GM20431 (cell line): ENCODE data around the gene SGCD.

Source experiments
- in situ Hi-C: fragments of 300-500 bp; cut with MseI, MboI; formaldehyde crosslinking; loops from one replicate; pipeline ENCODE4 v1.15.0; 2020; ENCODE audit warnings: low sequenced_read_pairs; ENCODE audit not compliant: unreplicated experiment

Gene SGCD

DNA sequence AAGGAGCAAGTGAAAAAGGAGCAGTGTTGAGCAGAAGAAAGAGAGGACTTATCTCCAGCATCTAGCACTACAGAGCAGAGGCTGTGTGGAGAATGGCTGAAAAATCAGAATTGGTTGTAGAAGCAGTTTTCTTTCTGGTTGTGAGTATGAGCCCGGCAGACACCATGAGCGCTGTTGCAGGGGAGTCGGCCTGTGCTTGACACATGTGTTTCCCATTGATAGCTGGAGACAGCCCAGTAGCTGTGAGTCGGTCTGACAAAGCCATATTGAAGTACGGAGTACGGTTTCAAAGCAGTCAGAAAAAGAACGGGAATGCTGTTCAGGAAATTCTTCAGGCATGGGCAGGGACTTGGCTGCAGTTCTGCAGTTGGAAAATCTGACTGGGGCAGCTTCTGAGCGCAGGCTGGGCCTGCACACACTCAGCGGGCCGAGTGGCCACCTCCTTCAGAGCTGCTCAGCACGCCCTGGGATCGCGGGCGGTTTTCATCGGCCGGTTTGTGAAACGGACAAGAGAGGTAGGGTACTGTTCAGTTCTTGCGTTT, at the start of gene SGCD:
SGCD (plus strand) TSS at position 447 of the 542 bp plus-strand sequence.
- in situ Hi-C loops: no loop called here

DNA sequence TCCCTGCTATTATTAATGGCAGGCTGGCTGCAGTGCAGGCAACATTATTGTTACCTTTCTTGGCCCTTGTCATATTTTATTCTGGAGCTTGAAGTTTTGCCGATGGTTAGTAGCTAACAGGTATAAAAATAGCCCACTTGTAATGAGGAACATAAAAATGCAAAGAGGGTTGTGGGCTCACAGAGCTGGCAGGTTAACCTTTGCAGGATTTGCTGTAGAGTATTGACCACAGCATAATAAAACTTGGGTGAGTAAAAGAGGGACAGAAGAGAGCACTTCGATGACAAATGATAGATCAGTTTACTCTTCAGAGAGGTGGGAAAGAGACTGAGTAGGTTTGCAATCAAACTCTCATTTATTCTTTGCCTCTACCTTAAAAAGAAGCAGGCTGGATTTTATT, 49.7 kb upstream of the SGCD start:
- in situ Hi-C loops: no loop called here

DNA sequence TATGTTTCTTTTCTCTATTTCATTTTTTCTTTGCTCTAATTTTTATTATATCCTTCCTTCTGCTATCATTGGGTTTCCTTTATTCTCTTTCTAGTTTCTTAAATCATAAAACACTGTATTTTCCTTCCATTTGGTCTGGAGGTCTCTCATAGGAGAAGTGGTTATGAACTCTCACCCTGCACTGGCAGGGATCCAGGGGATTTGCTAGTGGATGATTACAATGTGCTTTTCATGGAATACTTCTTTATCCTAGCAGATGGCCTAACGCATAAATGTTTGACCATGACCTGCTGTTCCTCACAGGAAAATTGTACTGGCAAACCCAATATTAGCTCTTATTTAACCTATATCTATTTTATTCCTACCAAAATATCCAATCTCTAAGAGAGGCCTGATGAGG, 31.5 kb upstream of the SGCD start:
- in situ Hi-C loops: no loop called here

DNA sequence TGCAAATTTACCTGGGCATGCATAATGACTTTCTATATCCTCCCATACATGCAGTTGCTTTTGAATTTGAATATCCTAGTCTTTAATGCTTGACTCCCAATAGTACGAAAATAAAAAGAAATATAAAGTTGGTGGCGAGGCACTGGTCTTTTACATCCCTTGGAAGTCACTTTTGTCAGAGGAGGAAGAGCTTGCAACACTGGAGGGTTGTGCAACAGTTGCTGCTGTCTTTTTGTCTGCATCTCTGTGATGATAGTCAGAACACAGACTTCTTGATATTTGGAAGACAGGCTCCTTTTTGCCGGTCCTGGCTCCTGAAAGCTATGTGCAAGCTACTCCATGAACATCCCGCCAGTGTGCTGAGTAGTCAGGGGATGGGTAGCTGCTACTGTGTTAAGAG, 16.8 kb upstream of the SGCD start:
- in situ Hi-C loops: no loop called here

DNA sequence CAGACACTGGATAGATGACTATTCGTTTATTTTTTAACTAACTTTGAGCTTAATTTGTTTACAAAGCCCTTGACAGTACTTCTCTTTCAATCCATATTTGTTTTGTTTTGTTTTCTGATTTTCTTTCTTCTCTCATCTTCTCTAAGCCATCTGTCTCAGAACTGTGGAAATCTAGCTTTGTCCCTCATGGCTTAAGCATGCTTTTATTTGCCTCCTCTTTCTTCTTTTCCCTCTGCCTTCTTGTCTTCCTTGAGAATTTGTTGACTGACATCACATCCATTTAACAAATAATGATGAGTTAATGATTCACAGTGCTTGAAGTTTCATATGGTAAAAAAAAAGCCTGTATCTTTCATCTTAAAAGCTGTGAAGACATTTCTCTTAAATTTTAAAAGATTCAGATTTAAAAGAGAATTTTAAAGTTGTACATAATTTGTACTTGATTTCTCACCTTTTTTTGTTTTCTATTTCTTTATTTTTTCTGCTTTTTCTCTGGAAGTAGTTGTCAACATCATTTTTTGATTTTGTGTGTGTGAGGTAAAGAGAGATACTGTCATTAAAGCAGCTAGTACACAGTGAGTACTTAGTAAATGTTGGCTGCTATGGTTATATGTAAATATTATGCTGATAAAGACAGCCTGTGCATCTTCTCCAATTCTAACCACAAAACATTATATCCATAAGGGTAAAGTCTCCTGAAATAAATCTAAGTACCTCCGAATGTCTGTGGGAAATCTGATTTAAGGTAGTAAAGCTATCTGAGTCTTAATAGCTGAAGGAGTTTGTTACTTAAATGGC, 13.9 kb upstream of the SGCD start:
- in situ Hi-C loops: no loop called here

DNA sequence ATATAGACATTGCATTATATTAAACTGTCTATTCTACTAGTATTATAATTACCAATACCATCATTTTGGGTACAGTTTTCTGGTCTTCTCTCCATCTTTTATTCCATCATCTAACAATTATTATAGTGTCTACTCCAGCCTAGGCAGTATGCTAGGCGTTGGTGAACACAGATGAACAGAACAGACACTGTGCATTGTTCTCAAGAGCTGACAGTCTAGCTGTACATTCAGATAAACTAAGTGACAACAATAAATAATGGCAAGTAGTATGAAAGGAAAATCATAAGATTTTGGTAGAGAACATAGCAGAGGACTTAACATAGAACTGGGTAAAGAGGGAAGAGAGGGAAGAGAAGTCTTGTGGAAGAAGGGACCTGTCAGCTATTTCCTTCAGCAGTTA, 12.5 kb upstream of the SGCD start:
- in situ Hi-C loops: no loop called here

DNA sequence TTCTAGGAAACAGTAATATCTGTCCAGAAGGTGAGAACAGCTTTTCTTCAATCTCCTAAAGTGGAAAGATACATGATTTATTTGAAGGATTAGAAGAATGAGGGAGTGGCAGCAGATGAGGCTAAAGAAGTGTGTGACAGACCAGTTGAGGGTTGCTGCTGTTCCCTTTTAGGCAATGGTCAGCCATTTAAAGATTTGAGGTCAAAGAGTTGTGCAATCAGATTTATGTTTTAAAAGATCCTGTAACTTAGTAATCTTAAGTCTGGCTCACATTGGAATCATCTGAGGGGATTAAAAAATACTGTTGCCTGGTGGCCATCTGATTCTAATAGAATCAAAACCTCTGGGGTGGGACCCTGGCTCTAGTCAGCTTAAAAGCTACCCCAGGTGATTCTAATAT, 4.3 kb upstream of the SGCD start:
- in situ Hi-C loops: no loop called here

DNA sequence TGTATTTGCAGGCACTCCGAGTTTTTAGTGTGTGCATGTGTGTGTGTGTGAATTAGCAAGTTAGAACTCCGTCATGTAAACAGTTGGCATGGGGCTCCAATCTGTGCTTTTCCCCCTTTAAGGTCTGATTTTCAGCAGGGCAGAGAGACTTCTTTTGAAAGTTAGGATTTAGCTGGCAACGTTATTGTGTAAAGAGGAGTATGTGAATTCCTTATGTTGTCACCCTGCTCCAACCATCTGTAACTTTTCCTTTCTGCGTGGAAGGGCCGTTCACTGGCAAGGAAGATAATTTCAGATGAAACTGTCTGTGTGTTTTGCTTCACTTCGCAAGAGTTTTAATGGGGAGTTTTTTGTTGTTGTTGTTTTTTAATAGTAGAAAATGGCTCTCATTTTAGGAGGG, 332 bp downstream of the SGCD start:
- in situ Hi-C loops: no loop called here

DNA sequence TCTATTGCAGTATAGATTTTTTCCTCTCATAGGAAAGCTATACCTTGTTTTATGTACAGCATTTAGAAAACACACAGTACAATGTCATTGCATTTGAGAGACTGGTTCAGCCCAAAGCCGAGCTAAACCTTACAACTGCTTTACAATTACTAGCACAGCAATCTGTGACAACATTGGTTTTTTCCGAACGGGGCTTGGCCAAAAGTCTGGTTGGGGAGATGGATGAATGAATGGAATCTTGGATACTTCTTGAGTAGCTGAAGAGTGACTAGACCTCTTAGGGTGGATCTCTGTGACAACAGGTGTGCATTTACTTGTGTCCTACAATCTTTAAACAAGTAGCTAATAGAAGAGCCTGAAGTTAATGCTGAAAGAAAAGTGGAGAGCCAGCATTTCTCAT, 1.2 kb downstream of the SGCD start:
- in situ Hi-C loops: no loop called here

DNA sequence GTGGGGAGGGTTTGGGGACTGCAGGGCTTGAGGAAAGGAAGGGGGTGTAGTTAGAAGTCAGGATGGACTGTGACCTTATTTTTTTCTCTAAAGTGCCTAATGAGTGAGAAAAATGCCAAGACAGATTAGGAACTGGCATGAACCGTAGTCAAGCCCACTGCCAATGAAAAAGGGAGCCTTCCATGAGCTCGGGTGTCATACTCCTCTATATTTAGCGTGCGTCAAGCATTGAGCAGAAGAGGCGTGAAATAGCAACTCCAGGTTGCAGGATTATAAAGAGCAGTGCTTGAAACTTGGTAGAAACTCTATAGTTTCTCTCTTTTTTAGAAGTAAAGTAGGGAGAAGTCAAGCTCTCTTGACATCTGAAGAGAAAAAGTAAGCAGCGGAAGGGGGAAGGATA, 1.8 kb downstream of the SGCD start:
- in situ Hi-C loops: no loop called here

DNA sequence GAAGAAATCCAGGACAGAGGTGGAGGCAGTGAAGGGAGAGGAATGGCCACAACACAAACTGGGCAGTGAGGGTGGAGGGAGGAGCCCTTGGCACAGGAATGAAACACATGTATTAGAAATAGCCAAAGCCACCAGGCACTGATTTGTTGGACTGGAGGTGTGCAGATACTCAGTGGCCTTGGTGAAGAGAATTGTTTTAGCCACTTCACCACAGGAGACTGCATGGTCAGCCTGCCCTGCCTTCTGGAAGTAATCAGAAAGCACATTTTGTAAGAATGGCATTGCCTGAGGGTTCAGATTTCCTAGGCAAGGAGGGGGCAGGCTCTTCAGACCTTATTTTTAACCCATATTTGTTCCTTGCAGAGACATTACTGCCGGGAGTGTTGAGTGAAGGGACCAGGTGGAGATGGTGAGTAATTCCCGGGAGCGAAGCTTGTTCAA, 2.2 kb downstream of the SGCD start:
- in situ Hi-C loops: no loop called here

DNA sequence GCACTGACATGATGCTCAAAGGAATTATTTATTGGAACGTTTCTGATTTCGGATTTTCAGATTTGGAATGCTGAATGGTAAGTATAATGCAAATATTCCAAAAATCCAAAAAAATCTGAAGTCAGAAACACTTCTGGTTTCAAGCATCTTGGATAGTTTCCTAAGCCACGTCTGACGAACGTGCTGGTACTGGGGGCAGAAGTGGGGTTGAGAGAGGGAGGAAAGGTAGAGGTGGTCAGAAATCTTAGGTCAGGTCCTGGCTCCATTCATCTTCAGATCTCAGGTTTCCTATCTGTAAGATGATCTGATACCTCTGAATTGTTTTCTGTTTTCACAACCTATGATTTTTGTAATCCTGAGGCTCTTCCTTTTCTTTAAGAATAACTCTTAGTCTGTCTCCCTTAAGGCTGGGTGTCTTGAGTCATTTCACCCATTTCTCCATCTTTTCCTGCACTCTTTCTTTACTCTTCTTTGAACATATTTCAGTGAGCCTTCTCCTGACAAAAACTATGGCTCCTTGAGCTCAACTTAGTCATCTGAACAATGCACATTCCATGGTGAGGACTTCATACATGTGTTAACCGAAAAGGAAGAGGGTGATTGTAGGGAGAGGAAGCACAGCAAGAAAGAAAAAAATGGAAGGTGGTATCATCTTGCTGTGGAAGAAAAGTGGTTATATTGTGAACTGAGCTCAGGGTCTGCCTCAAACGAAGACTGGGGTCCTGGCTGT, 3.3 kb downstream of the SGCD start:
- in situ Hi-C loops: no loop called here

DNA sequence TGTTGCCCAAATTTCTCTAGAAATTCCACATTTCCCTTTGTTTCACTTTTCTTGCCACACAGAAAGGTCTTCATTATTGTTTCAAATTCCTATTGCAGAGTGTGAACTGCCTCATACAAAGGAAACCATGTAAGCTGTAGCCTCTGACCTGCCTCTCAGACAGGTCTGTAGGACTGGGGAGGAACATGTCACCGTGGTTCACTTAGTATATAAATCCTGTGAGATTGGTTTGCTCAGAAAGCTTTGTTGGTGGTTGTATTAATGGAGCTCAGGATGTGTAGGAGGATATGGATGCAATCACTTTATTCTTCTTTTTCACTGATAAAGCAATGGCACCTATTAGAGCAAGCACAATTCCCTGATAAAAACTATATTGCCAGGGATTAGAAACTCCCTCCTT, 4.2 kb downstream of the SGCD start:
- in situ Hi-C loops: no loop called here

DNA sequence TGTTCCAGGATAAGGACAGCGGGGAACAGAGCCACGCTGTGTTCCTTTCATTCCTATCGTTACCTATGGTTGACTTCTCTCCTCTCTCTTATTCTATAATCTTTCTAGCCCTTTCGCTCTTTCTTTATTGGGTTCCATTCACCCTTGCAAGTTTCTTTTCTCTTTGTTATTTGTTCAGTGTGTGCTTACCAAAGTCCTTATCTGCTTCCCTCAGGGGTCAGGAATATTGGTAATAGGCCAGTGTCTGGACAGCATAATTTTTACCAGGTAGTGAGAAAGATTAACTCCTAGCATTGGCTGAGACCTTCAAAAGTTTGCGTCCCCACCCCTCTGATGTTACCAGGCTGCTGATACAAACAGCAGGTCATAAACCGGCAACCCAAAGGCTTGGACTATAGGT, 4.9 kb downstream of the SGCD start:
- in situ Hi-C loops: no loop called here

DNA sequence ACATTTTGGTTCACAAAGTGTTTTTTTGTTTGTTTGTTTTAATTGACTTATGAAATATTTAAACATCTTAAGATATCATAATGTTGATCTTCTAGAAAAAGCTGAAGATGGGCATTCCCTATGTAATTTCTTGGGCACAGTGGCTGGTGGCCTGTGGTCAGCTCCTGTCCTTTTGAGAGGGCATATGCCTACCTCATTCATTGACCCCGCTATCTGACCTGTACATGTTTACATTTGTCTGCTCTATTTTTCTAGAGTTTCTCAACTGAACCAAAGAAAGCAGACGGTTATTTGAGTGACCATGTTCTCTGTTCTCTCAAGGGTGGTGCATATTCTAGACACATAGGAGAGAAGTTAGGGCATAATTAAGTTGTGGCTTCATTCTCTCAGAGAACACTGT, 5.3 kb downstream of the SGCD start:
- in situ Hi-C loops: no loop called here

DNA sequence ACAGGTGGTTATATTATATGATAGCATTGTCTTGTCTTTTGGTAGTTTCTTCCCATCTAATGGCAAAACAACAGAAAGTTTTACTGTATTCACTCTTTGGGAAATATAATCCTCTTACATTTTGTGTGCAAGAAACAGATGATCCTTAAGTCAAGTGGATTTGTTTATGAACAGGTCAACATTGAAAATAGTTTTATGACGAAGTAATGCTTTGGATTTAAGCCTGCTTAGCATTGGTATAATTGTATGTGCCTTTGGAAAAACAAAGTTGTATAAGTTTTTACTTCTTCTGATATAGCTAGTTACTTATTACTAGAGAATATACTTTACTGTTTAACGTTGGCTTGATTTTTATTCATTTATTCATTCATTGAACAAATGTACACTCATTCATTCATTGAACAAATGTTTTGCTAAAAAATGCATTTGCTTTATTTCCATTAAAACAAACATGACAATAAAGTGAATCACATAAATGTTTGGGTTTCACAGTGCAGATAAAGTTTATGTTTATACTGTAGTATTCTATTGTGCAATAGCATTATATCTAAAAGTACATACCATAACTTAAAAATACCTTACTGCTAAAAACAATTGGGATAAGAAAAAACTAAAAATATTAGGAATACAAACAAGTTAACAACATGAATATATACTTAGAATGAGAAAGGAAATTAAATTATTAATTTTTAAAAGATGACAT, 12.3 kb downstream of the SGCD start:
- in situ Hi-C loops: no loop called here

DNA sequence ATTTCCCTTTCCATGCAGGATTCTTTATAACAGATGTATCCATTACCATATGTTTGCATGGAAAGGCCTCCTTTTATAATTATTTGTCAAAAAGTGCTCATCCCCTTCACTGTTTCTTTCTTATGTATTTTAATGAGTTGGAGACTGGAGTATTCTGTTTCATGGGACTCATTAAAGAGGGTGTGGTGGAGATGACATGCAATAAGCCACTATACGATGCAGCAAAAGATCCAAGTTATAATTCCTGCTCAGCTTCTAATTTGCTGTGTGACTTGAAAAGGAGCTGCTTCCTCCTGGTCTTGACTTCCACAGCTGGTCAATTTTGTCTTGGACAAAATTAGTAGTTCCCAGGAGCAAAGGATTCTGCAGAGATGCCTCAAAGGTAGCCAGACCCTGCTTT, 13.9 kb downstream of the SGCD start:
- in situ Hi-C loops: no loop called here

DNA sequence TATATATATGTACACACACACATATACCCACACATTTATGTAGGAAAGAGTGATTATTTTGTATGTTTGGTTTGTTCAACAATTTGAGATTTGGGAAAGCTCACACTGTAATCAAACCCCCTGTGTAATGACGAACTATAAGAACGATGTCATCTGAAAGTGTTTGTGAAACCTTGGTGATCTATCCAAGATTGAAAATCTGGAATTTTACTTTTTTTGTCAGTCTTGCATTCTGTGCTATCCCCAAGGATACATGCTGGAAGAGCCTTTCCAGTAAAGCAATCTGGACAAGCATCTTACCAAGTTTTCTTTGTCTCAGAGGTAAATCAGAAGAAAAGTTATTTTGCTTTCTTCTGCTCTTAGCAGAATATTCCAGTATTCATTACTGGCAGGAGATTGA, 23.3 kb downstream of the SGCD start:
- in situ Hi-C loops: no loop called here

DNA sequence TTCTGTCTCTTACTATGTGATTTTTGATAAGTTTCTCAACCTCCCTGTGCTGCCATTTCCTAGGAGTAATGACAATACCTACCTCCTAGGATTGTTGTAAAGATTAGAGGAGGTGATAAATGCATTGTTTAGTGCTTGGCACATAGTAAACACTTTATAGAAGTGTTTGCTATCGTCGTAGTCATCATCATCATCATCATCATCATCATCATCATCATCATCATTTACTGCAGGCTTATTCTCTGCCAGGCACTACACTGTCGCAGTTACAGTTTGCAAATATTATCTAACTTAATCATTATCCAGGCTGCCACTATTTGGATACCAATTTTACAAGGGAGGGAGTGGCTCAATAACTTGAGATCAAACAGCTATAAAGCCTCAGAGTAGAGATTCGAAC, 24.5 kb downstream of the SGCD start:
- in situ Hi-C loops: no loop called here

DNA sequence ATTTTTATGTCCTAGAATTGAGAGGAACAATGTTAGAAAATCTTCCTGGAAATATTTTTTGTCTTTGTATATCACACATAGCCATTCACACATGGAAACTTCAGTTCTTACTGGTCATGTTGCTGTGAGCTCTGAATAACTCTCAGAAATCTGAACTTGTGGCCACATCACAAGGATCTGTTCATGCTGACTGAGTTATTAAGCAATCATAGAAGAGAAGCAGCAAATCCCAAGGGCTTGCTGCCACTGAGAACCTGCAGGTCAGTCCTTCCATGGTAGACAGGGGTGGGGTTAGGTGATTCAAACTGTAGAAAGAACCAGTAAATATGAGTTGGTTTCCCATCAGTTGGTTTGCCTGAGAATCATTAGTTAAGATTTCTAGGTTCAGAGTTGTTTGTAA, 27.6 kb downstream of the SGCD start:
- in situ Hi-C loops: no loop called here

DNA sequence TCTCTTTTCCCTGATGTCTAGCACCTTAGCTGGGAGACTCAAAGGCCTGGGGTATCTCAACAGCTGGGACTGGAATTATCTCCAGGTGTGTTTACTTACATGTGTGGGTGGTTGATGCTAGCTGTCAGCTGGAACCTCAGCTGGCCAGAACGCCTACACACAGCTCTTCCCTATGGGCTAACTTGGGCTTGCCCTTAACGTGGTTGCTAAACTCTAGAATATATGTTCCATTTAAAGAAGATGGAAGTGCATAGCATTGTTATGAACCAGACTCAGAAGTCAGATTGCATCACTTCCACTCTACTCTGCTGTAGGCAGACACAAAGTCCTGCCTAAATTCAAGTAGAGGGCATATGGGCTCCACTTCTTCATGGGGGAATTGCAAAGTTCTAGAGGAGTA, 29.3 kb downstream of the SGCD start:
- in situ Hi-C loops: no loop called here
